GM23338 (cell line): ENCODE results near the gene NOP10. TPM values are rescaled to one million over a fixed set of nuclear protein-coding genes. Genes with fewer than 3 reads are reported as not detected.

Source experiments
- EZH2 ChIP-seq: fragments of 200-600 bp; sonication (generic); IDR thresholded peaks from one replicate; pipeline ENCODE4 v1.8.0; 2017; ENCODE audit warnings: antibody characterized with exemption, mild to moderate bottlenecking, low read depth; ENCODE audit not compliant: unreplicated experiment
- JUNB ChIP-seq: IDR thresholded peaks from one replicate; pipeline ENCODE4 v1.6.1; 2016; ENCODE audit warnings: antibody characterized with exemption; ENCODE audit not compliant: unreplicated experiment
- NANOG ChIP-seq: IDR thresholded peaks from 2 replicates; pipeline ENCODE4 v1.6.1; 2016; ENCODE audit warnings: antibody characterized with exemption, borderline replicate concordance
- STAT1 ChIP-seq: IDR thresholded peaks from one replicate; pipeline ENCODE4 v1.6.1; 2016; ENCODE audit warnings: antibody characterized with exemption; ENCODE audit not compliant: unreplicated experiment
- ZNF331 ChIP-seq: fragments of 250-450 bp; sonication (Bioruptor Pico); IDR thresholded peaks from 2 replicates; pipeline ENCODE4 v1.5.0; 2020; ENCODE audit warnings: low read depth, mild to moderate bottlenecking, moderate library complexity
- polyA plus RNA-seq: library from polyadenylated mRNA; unstranded; fragments of >200 nt; fragmentation: Nextera tagmentation; extraction: Ambion mirVana; gene quantifications from 2 replicates; pipeline ENCODE4 v1.2.1, GENCODE V29; 2016
- total RNA-seq: library from RNA; depleted of rRNA; stranded (reverse); fragments of >200 nt; shearing (Covaris generic); gene quantifications from 2 replicates; pipeline ENCODE4 v1.2.3, GENCODE V29; 2014
- TF ChIP-seq, protein P1 (sequence below): fragments of 250-450 bp; sonication (Bioruptor Pico); IDR thresholded peaks from 2 replicates; pipeline ENCODE4 v1.5.0; 2020; ENCODE audit warnings: mild to moderate bottlenecking, moderate library complexity
- TF ChIP-seq, protein P2 (sequence below), 2 experiments: fragments of 200-600 bp in 1 of 2; sonication (generic) in 1 of 2; conservative IDR thresholded peaks; 2 replicates each; pipeline versions ENCODE4 v1.5.1 to v1.6.1; 2016 to 2017; ENCODE audit warnings: antibody characterized with exemption in 2 of 2, low read depth in 2 of 2, mild to moderate bottlenecking in 2 of 2, moderate library complexity in 1 of 2
- TF ChIP-seq, protein P3 (sequence below): IDR thresholded peaks from one replicate; pipeline ENCODE4 v1.6.1; 2018; ENCODE audit warnings: antibody characterized with exemption; ENCODE audit not compliant: unreplicated experiment
- TF ChIP-seq, protein P4 (sequence below): IDR thresholded peaks from 2 replicates; pipeline ENCODE4 v1.6.1; 2016; ENCODE audit warnings: antibody characterized with exemption

Gene NOP10
- total and polyA plus RNA-seq, 2 experiments from 2014 or later, result 417 to 718 TPM

DNA sequence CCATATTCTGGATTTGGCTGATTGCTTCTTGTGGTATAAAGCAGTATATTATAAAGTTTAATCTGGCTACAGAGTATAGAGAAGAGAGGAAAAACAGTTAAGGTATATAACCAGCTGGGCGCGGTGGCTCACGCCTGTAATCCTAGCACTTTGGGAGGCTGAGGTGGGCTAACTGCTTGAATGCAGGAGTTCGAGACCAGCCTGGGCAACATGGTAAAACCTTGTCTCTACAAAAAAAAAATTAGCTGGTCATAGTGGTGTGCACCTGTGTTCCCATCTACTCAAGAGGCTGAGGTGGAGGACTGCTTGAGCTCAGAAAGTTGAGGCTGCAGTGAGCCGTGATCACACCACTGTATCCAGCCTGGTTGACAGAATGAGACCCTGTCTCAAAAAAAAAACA, 12.7 kb downstream of the NOP10 start (continued):
- TF ChIP-seq, protein P1, sequence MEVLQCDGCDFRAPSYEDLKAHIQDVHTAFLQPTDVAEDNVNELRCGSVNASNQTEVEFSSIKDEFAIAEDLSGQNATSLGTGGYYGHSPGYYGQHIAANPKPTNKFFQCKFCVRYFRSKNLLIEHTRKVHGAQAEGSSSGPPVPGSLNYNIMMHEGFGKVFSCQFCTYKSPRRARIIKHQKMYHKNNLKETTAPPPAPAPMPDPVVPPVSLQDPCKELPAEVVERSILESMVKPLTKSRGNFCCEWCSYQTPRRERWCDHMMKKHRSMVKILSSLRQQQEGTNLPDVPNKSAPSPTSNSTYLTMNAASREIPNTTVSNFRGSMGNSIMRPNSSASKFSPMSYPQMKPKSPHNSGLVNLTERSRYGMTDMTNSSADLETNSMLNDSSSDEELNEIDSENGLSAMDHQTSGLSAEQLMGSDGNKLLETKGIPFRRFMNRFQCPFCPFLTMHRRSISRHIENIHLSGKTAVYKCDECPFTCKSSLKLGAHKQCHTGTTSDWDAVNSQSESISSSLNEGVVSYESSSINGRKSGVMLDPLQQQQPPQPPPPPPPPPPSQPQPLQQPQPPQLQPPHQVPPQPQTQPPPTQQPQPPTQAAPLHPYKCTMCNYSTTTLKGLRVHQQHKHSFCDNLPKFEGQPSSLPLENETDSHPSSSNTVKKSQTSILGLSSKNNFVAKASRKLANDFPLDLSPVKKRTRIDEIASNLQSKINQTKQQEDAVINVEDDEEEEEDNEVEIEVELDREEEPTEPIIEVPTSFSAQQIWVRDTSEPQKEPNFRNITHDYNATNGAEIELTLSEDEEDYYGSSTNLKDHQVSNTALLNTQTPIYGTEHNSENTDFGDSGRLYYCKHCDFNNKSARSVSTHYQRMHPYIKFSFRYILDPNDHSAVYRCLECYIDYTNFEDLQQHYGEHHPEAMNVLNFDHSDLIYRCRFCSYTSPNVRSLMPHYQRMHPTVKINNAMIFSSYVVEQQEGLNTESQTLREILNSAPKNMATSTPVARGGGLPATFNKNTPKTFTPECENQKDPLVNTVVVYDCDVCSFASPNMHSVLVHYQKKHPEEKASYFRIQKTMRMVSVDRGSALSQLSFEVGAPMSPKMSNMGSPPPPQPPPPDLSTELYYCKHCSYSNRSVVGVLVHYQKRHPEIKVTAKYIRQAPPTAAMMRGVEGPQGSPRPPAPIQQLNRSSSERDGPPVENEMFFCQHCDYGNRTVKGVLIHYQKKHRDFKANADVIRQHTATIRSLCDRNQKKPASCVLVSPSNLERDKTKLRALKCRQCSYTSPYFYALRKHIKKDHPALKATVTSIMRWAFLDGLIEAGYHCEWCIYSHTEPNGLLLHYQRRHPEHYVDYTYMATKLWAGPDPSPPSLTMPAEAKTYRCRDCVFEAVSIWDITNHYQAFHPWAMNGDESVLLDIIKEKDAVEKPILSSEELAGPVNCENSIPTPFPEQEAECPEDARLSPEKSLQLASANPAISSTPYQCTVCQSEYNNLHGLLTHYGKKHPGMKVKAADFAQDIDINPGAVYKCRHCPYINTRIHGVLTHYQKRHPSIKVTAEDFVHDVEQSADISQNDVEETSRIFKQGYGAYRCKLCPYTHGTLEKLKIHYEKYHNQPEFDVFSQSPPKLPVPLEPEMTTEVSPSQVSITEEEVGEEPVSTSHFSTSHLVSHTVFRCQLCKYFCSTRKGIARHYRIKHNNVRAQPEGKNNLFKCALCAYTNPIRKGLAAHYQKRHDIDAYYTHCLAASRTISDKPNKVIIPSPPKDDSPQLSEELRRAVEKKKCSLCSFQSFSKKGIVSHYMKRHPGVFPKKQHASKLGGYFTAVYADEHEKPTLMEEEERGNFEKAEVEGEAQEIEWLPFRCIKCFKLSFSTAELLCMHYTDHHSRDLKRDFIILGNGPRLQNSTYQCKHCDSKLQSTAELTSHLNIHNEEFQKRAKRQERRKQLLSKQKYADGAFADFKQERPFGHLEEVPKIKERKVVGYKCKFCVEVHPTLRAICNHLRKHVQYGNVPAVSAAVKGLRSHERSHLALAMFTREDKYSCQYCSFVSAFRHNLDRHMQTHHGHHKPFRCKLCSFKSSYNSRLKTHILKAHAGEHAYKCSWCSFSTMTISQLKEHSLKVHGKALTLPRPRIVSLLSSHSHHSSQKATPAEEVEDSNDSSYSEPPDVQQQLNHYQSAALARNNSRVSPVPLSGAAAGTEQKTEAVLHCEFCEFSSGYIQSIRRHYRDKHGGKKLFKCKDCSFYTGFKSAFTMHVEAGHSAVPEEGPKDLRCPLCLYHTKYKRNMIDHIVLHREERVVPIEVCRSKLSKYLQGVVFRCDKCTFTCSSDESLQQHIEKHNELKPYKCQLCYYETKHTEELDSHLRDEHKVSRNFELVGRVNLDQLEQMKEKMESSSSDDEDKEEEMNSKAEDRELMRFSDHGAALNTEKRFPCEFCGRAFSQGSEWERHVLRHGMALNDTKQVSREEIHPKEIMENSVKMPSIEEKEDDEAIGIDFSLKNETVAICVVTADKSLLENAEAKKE (CRISPR knock-in tag), result no peak
- TF ChIP-seq, protein P2, sequence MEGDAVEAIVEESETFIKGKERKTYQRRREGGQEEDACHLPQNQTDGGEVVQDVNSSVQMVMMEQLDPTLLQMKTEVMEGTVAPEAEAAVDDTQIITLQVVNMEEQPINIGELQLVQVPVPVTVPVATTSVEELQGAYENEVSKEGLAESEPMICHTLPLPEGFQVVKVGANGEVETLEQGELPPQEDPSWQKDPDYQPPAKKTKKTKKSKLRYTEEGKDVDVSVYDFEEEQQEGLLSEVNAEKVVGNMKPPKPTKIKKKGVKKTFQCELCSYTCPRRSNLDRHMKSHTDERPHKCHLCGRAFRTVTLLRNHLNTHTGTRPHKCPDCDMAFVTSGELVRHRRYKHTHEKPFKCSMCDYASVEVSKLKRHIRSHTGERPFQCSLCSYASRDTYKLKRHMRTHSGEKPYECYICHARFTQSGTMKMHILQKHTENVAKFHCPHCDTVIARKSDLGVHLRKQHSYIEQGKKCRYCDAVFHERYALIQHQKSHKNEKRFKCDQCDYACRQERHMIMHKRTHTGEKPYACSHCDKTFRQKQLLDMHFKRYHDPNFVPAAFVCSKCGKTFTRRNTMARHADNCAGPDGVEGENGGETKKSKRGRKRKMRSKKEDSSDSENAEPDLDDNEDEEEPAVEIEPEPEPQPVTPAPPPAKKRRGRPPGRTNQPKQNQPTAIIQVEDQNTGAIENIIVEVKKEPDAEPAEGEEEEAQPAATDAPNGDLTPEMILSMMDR (conservative IDR thresholded peaks at IDR 0.05; ENCODE audit: low read depth in 2 of 2), result no peak
- TF ChIP-seq, protein P3, sequence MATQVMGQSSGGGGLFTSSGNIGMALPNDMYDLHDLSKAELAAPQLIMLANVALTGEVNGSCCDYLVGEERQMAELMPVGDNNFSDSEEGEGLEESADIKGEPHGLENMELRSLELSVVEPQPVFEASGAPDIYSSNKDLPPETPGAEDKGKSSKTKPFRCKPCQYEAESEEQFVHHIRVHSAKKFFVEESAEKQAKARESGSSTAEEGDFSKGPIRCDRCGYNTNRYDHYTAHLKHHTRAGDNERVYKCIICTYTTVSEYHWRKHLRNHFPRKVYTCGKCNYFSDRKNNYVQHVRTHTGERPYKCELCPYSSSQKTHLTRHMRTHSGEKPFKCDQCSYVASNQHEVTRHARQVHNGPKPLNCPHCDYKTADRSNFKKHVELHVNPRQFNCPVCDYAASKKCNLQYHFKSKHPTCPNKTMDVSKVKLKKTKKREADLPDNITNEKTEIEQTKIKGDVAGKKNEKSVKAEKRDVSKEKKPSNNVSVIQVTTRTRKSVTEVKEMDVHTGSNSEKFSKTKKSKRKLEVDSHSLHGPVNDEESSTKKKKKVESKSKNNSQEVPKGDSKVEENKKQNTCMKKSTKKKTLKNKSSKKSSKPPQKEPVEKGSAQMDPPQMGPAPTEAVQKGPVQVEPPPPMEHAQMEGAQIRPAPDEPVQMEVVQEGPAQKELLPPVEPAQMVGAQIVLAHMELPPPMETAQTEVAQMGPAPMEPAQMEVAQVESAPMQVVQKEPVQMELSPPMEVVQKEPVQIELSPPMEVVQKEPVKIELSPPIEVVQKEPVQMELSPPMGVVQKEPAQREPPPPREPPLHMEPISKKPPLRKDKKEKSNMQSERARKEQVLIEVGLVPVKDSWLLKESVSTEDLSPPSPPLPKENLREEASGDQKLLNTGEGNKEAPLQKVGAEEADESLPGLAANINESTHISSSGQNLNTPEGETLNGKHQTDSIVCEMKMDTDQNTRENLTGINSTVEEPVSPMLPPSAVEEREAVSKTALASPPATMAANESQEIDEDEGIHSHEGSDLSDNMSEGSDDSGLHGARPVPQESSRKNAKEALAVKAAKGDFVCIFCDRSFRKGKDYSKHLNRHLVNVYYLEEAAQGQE, result no peak
- TF ChIP-seq, protein P4, sequence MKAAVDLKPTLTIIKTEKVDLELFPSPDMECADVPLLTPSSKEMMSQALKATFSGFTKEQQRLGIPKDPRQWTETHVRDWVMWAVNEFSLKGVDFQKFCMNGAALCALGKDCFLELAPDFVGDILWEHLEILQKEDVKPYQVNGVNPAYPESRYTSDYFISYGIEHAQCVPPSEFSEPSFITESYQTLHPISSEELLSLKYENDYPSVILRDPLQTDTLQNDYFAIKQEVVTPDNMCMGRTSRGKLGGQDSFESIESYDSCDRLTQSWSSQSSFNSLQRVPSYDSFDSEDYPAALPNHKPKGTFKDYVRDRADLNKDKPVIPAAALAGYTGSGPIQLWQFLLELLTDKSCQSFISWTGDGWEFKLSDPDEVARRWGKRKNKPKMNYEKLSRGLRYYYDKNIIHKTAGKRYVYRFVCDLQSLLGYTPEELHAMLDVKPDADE, result no peak
- no peak for TF ChIP-seq JUNB
- TF ChIP-seq NANOG, result no peak
- TF ChIP-seq ZNF331 (CRISPR knock-in tag), result no peak
- no peak for TF ChIP-seq STAT1
- TF ChIP-seq EZH2, result no peak
